Thyroid gland (tissue), 4 donors: ENCODE data around the gene HEPACAM. TPM values are rescaled to one million over a fixed set of nuclear protein-coding genes. Genes with fewer than 3 reads are reported as not detected.

Source experiments
- DNase-seq, 2 donors: peaks; one replicate each; pipeline ENCODE4 v3.0.0-alpha.2; 2019
- H3K27ac ChIP-seq, 3 donors: fragments of 200-600 bp; sonication (generic); 1 replicate in 2 of 3; 2 replicates in 1 of 3; pipeline ENCODE4 v1.5.1; 2016 to 2019; ENCODE audit warnings: mild to moderate bottlenecking in 1 of 3, moderate library complexity in 1 of 3
- H3K27me3 ChIP-seq: fragments of 200-600 bp; sonication (generic); one replicate; pipeline ENCODE4 v1.5.1; 2019
- H3K36me3 ChIP-seq, 2 donors: fragments of 200-600 bp; sonication (generic); one replicate each; pipeline ENCODE4 v1.5.1; 2016 to 2019
- H3K4me1 ChIP-seq, 2 donors: fragments of 200-600 bp; sonication (generic); one replicate each; pipeline ENCODE4 v1.5.1; 2017 to 2019
- H3K4me3 ChIP-seq, 3 donors: fragments of 200-600 bp; sonication (generic); replicated peaks in 1 of 3; 1 replicate in 2 of 3; 2 replicates in 1 of 3; pipeline ENCODE4 v1.5.1; 2016; ENCODE audit warnings: mild to moderate bottlenecking in 1 of 3
- H3K9me3 ChIP-seq: fragments of 200-600 bp; sonication (generic); one replicate; pipeline ENCODE4 v1.5.1; 2017
- POLR2A ChIP-seq, 2 donors: fragments of 450-650 bp; IDR thresholded peaks; one replicate each; pipeline ENCODE4 v1.6.1; 2017; ENCODE audit warnings: antibody characterized with exemption in 2 of 2, mild to moderate bottlenecking in 2 of 2, moderate library complexity in 1 of 2
- whole genome bisulfite sequencing, 2 donors: methylation state at CpG; one replicate each; pipeline ENCODE4 v1.1.5; 2017; 5-methylcytosine and 5-hydroxymethylcytosine counted together
- intact Hi-C: fragments of 100-400 bp; cut with DNase I; formaldehyde crosslinking; loops from one replicate; pipeline ENCODE4 v1.15.1; 2023
- total RNA-seq, 4 donors: library from RNA; depleted of rRNA; stranded (reverse); fragments of >200 nt; gene quantifications; one replicate each; pipeline ENCODE4 v1.2.3, GENCODE V29; 2016
- TF ChIP-seq, protein P1 (sequence below), 6 experiments: fragments of 200-600 bp in 3 of 6; fragments of 450-650 bp in 3 of 6; sonication (generic) in 3 of 6; IDR thresholded peaks; one replicate each; pipeline ENCODE4 v1.5.1; 2016 to 2019; ENCODE audit warnings: antibody characterized with exemption in 6 of 6, mild to moderate bottlenecking in 2 of 6, inconsistent platforms in 1 of 6, moderate library complexity in 1 of 6

The HEPACAM gene
- total RNA-seq, 4 donors from 2014 or later = 0.27 to 1.1 (median 0.45) TPM; not detected in 1

DNA sequence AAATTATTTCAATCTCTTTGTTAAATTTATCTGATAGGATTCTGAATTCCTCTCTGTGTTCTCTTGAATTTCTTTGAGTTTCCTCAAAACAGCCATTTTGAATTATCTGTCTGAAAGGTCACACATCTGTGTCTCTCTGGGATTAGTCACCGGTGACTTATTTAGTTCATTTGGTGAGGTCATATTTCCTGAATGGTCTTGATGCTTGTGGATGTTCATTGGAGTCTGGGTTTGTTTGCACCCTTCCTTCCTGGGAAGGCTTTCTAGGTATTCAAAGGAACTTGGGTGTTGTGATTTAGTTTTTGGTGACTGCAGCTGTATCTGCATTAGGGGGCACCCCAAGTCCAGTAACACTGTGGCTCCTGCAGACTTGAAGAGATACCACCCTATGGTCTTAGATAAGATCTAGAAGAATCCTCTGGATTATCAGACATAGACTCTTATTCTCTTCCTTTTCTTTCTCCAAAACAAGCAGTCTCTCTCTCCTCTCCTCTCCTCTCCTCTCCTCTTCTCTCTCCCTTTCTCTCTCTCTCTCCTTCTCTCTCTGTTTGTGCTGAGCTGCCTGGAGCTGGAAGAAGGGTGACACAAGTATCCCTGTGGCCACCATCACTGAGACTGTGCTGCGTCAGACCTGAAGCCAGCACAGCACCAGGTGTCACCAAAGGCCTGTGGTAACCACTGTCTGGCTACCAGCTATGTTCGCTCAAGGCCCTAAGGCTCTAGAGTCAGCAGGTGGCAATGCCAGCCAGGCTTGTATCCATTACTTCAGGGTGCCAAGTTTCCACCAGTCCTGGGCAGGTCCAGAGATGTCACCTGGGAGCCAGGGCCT lies 20.1 kb downstream of the HEPACAM start:
- peaks cover 0 to 2% of the 10 kb centered on the region in 2 donors for H3K4me1 ChIP-seq
- WGBS, 2 donors = 86 to 87% methylated on average over 3 of the region's 3 CpGs
- no peak overlapping the region for H3K27ac ChIP-seq
- no peak overlapping the region for H3K4me3 ChIP-seq
- DNase-seq = no peak
- H3K27me3 ChIP-seq = no peaks in the 10 kb centered on the region
- no peak for TF ChIP-seq POLR2A (IDR thresholded peaks at IDR 0.05)
- TF ChIP-seq, protein P1, sequence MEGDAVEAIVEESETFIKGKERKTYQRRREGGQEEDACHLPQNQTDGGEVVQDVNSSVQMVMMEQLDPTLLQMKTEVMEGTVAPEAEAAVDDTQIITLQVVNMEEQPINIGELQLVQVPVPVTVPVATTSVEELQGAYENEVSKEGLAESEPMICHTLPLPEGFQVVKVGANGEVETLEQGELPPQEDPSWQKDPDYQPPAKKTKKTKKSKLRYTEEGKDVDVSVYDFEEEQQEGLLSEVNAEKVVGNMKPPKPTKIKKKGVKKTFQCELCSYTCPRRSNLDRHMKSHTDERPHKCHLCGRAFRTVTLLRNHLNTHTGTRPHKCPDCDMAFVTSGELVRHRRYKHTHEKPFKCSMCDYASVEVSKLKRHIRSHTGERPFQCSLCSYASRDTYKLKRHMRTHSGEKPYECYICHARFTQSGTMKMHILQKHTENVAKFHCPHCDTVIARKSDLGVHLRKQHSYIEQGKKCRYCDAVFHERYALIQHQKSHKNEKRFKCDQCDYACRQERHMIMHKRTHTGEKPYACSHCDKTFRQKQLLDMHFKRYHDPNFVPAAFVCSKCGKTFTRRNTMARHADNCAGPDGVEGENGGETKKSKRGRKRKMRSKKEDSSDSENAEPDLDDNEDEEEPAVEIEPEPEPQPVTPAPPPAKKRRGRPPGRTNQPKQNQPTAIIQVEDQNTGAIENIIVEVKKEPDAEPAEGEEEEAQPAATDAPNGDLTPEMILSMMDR (IDR thresholded peaks at IDR 0.05) = no peak
- intact Hi-C loops = no loop called here
- no peaks in the 10 kb centered on the region for H3K36me3 ChIP-seq
- no peaks in the 10 kb centered on the region for H3K9me3 ChIP-seq

DNA sequence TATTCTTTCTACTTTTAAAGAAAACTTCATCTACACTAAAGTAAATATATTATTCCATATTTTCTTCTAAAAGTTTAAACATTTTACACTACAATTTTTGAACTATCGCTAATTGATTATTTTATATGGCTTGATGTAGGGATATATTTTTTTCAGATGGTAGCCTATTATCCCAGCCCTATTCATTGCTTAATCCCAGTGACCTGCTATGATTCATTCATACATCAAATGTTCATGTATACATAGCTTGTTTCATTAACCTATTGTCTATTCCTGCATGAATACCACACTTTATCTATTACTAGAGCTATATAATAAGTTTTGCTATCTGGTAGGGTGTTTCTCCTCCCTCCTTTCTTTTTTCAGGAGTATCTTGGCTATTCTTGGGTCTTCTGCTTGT lies 33.2 kb downstream of the HEPACAM start:
- WGBS, 2 donors = 94 to 98% methylated on average over 1 of the region's 1 CpG
- Histone ChIP-seq H3K36me3 (no peaks in the 10 kb centered on the region), H3K4me3 (no peak overlapping the region), H3K4me1 (peaks cover 0 to 20% of the 10 kb centered on the region in 2 donors), H3K27me3 (no peaks in the 10 kb centered on the region), H3K27ac (no peak overlapping the region), H3K9me3 (no peaks in the 10 kb centered on the region)
- TF ChIP-seq POLR2A (IDR thresholded peaks at IDR 0.05) = no peak
- TF ChIP-seq, protein P1 (IDR thresholded peaks at IDR 0.05) = no peak
- intact Hi-C loops = no loop called here
- DNase-seq = no peak

DNA sequence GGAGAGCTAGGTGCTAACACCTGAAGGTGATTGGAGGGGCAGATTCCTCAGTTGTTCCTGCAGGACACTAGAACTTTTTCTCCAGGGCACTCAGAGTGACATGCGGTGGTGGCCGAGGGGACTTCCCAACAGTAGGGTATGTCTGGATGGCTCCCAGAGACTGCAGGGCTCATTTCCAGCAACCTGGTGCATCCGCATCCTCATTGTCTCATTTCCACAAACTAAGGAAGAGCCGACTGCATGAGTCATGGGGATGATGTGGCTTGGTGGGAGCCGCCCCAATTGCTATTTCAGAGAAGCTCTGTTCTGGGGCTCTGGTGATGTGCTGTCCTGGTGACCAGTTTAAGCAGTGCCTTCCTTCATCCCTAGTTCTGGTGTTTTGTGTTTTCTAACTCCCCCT lies 35.4 kb downstream of the HEPACAM start:
- intact Hi-C loops = no loop called here
- Histone ChIP-seq H3K9me3 (no peaks in the 10 kb centered on the region), H3K36me3 (no peaks in the 10 kb centered on the region), H3K4me1 (peaks cover 0 to 20% of the 10 kb centered on the region in 2 donors), H3K27me3 (no peaks in the 10 kb centered on the region), H3K27ac (peak overlapping the region in 2 of 3 donors; percentile 58 to 80), H3K4me3 (no peak overlapping the region)
- 64 to 77% methylated on average over 4 to 5 of the region's 5 CpGs for WGBS, 2 donors
- TF ChIP-seq, protein P1 (IDR thresholded peaks at IDR 0.05) = no peak
- TF ChIP-seq POLR2A (IDR thresholded peaks at IDR 0.05) = no peak
- DNase-seq = peak; percentile 28 to 35

DNA sequence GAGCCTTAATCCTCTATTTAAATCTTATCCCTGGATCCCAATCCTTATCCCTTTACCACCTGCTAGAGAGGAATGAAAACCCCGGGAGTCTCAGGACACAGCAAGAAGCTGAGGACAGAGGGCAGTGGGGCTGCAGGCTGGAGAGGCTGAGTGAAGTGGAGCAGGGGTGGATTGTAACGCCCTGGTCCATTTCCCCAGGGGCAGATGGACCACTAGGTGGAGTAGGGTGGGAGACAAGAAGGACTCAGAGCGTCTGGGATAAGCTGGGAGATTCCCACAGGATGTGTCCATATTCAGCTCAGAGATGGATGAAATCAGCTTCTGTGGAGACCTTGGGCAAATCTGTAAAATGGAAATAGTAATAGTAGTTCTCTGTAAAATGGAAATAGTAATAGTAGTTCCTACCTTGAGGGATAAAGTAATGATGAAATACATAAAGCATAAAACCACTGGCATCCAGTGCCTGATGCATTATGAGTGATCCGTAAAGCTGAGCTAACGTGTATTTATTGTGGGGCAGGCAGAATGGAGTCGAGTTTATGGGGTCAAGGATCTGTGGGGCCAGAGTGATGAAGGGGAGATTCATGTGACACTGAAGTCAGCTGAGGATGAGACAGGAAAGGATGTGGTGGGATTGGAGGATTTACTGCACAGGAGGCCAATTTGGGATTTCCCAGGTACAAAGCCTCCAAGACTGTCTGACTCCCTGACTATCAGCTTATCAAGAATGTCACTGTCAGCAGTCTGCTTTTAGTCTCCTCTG lies 36.3 kb downstream of the HEPACAM start:
- Histone ChIP-seq H3K4me3 (no peak overlapping the region), H3K27ac (peak overlapping the region; percentile 63 to 80 (median 67)), H3K36me3 (no peaks in the 10 kb centered on the region), H3K4me1 (peaks cover 0 to 20% of the 10 kb centered on the region in 2 donors), H3K9me3 (no peaks in the 10 kb centered on the region), H3K27me3 (no peaks in the 10 kb centered on the region)
- WGBS, 2 donors = 56 to 64% methylated on average over 6 of the region's 6 CpGs
- DNase-seq = no peak
- TF ChIP-seq, protein P1 (IDR thresholded peaks at IDR 0.05) = no peak
- no peak for TF ChIP-seq POLR2A (IDR thresholded peaks at IDR 0.05)
- intact Hi-C loops = no loop called here
